C4-2B (cell line): ENCODE data around the gene TUT7.

ENCODE experiments used
- H3K27ac ChIP-seq: fragments of 450-650 bp; 2 replicates; pipeline ENCODE4 v1.5.1; 2017
- CTCF ChIP-seq: fragments of 450-650 bp; conservative IDR thresholded peaks from 2 replicates; pipeline ENCODE4 v1.5.1; 2017; ENCODE audit warnings: mild to moderate bottlenecking
- ZFX ChIP-seq: fragments of 450-650 bp; IDR thresholded peaks from 2 replicates; pipeline ENCODE4 v1.6.1; 2017

TUT7 gene

GRCh38 chr9:86274821-86275643, 79.2 kb downstream of the TUT7 start:
- TF ChIP-seq ZFX (no peak), CTCF (no peak)
- H3K27ac ChIP-seq = no peak overlapping the region

GRCh38 chr9:86272221-86272620, 82.0 kb downstream of the TUT7 start:
- H3K27ac ChIP-seq = no peak overlapping the region
- TF ChIP-seq CTCF = no peak
- no peak for TF ChIP-seq ZFX

GRCh38 chr9:86263876-86264275, 90.3 kb downstream of the TUT7 start:
- no peak overlapping the region for H3K27ac ChIP-seq
- TF ChIP-seq ZFX (no peak), CTCF (no peak)

- TF ChIP-seq CTCF (no peak), ZFX (no peak)
- no peak overlapping the region for H3K27ac ChIP-seq
These were observed 91.7 kb downstream of the TUT7 start for GRCh38 chr9:86262492-86262891.

- TF ChIP-seq ZFX (no peak), CTCF (no peak)
- H3K27ac ChIP-seq = no peak within 1 kb of the TSS
These were observed 94.7 kb downstream of the TUT7 start, which contains the start of gene C9orf153 for GRCh38 chr9:86259557-86259956. Gene C9orf153, minus strand, starts transcription at chr9:86259657. Its CDS starts 30,054 bp downstream, at chr9:86229603.

- H3K27ac ChIP-seq = no peak overlapping the region
These were observed 96.8 kb downstream of the TUT7 start for GRCh38 chr9:86257391-86257790.

More at GRCh38 chr9:86257391-86257790, 96.8 kb downstream of the TUT7 start:
- TF ChIP-seq CTCF (no peak), ZFX (no peak)
